Sigmoid colon (tissue), 7 donors: ENCODE data around the gene P2RX4. TPM values are rescaled to one million over a fixed set of nuclear protein-coding genes. Genes with fewer than 3 reads are reported as not detected.
A peak's percentile ranks its signal among the peaks of the same experiment; 100 is the strongest.

Experiments
- DNase-seq: peaks from one replicate; pipeline ENCODE4 v3.0.0-alpha.2; 2019
- H3K27ac ChIP-seq, 4 donors: fragments of 200-600 bp; sonication (generic); one replicate each; pipeline ENCODE4 v1.5.1; 2016 to 2019; ENCODE audit warnings: mild to moderate bottlenecking in 1 of 4
- H3K27me3 ChIP-seq, 3 donors: fragments of 200-600 bp; sonication (generic); one replicate each; pipeline ENCODE4 v1.5.1; 2019; ENCODE audit warnings: mild to moderate bottlenecking in 1 of 3
- H3K36me3 ChIP-seq, 4 donors: fragments of 200-600 bp; sonication (generic); one replicate each; pipeline ENCODE4 v1.5.1; 2016 to 2019
- H3K4me1 ChIP-seq, 4 donors: fragments of 200-600 bp; sonication (generic); one replicate each; pipeline ENCODE4 v1.5.1; 2017 to 2019
- H3K4me3 ChIP-seq, 4 donors: fragments of 200-600 bp; sonication (generic); one replicate each; pipeline ENCODE4 v1.5.1; 2017 to 2019; ENCODE audit warnings: mild to moderate bottlenecking in 2 of 4, moderate library complexity in 1 of 4
- H3K9me3 ChIP-seq, 4 donors: fragments of 200-600 bp in 3 of 4; sonication (generic) in 3 of 4; one replicate each; pipeline versions ENCODE4 v1.5.1 to v1.6.1; 2013 to 2019
- CTCF ChIP-seq, 4 experiments: fragments of 450-650 bp in 3 of 4; fragments of 200-600 bp in 1 of 4; IDR thresholded peaks; one replicate each; pipeline ENCODE4 v1.5.1; 2016 to 2019; ENCODE audit warnings: antibody characterized with exemption in 4 of 4, mild to moderate bottlenecking in 3 of 4, moderate library complexity in 2 of 4
- EP300 ChIP-seq, 4 donors: sonication (generic); formaldehyde crosslinking; IDR thresholded peaks; one replicate each; pipeline ENCODE4 v1.6.1; 2017; ENCODE audit warnings: antibody characterized with exemption in 4 of 4
- POLR2A ChIP-seq, 2 donors: fragments of 450-650 bp; IDR thresholded peaks; one replicate each; pipeline ENCODE4 v1.6.1; 2016; ENCODE audit warnings: antibody characterized with exemption in 2 of 2, mild to moderate bottlenecking in 2 of 2, moderate library complexity in 2 of 2
- POLR2AphosphoS5 ChIP-seq, 4 donors: sonication (generic); formaldehyde crosslinking; IDR thresholded peaks; one replicate each; pipeline ENCODE4 v1.6.1; 2017; ENCODE audit warnings: antibody characterized with exemption in 4 of 4
- WGBS, 2 donors: extraction: QIAGEN DNeasy Blood & Tissue Kit; methylation state at CpG; one replicate each; pipeline ENCODE4 v1.1.7; 2013; 5-methylcytosine and 5-hydroxymethylcytosine counted together
- intact Hi-C: fragments of 100-400 bp; cut with DNase I; formaldehyde crosslinking; loops from one replicate; pipeline ENCODE4 v1.15.1; 2023
- polyA plus RNA-seq, 3 donors: library from polyadenylated mRNA; stranded (reverse); fragments of 200-250 nt; gene quantifications; one replicate each; pipeline ENCODE4 v1.2.3, GENCODE V29; 2013
- total RNA-seq, 4 donors: library from RNA; depleted of rRNA; stranded (reverse); fragments of >200 nt; gene quantifications; one replicate each; pipeline ENCODE4 v1.1.0, GENCODE V29; 2016
- donor health status: healthy with polysubstance abuse.
- donor health status: Bipolar disorder and iron deficiency.
- donor health status: healthy.

P2RX4 gene
- total and polyA plus RNA-seq, 7 donors: 26.0 to 84.4 (median 36.9) TPM

GRCh38 chr12:121216102-121216501 lies 6.2 kb downstream of the P2RX4 start:
- peak overlapping the region in 1 of 4 donors; percentile 1 for H3K27ac ChIP-seq
- H3K27me3 ChIP-seq: no peaks in the 10 kb centered on the region
- no peak overlapping the region for H3K4me3 ChIP-seq
- intact Hi-C loops: no loop called here
- H3K4me1 ChIP-seq: peaks cover 0 to 11% (median 10%) of the 10 kb centered on the region in 4 donors
- DNase-seq: no peak
- no peak for TF ChIP-seq POLR2AphosphoS5 (IDR thresholded peaks at IDR 0.05)
- TF ChIP-seq EP300 (IDR thresholded peaks at IDR 0.05): no peak
- no peak for TF ChIP-seq POLR2A (IDR thresholded peaks at IDR 0.05)
- no peak for TF ChIP-seq CTCF (IDR thresholded peaks at IDR 0.05)
- H3K36me3 ChIP-seq: peaks cover 0 to 17% (median 4%) of the 10 kb centered on the region in 4 donors
- WGBS, 2 donors: 88 to 95% methylated on average over 4 of the region's 4 CpGs
- no peaks in the 10 kb centered on the region for H3K9me3 ChIP-seq

GRCh38 chr12:121217063-121217462 lies 7.1 kb downstream of the P2RX4 start:
- H3K4me3 ChIP-seq: no peak overlapping the region
- WGBS, 2 donors: 18 to 70% methylated on average over 8 of the region's 8 CpGs
- H3K27ac ChIP-seq: no peak overlapping the region
- H3K9me3 ChIP-seq: no peaks in the 10 kb centered on the region
- TF ChIP-seq POLR2A (IDR thresholded peaks at IDR 0.05) (no peak), POLR2AphosphoS5 (IDR thresholded peaks at IDR 0.05) (no peak), CTCF (IDR thresholded peaks at IDR 0.05) (no peak), EP300 (IDR thresholded peaks at IDR 0.05) (no peak)
- no peaks in the 10 kb centered on the region for H3K27me3 ChIP-seq
- H3K4me1 ChIP-seq: peaks cover 0 to 8% (median 7%) of the 10 kb centered on the region in 4 donors
- peaks cover 3 to 25% (median 4%) of the 10 kb centered on the region in 4 donors for H3K36me3 ChIP-seq
- intact Hi-C loops: no loop called here
- DNase-seq: no peak

GRCh38 chr12:121217761-121218160 lies 7.8 kb downstream of the P2RX4 start:
- no peak overlapping the region for H3K27ac ChIP-seq
- H3K4me1 ChIP-seq: peaks cover 0 to 8% (median 7%) of the 10 kb centered on the region in 4 donors
- no peak for DNase-seq
- H3K27me3 ChIP-seq: no peaks in the 10 kb centered on the region
- H3K36me3 ChIP-seq: peaks cover 4 to 29% (median 5%) of the 10 kb centered on the region in 4 donors
- 19 to 76% methylated on average over 5 of the region's 5 CpGs for WGBS, 2 donors
- TF ChIP-seq POLR2A (IDR thresholded peaks at IDR 0.05) (no peak), EP300 (IDR thresholded peaks at IDR 0.05) (no peak), CTCF (IDR thresholded peaks at IDR 0.05) (no peak), POLR2AphosphoS5 (IDR thresholded peaks at IDR 0.05) (no peak)
- intact Hi-C loops: no loop called here
- no peaks in the 10 kb centered on the region for H3K9me3 ChIP-seq
- H3K4me3 ChIP-seq: no peak overlapping the region

- H3K4me3 ChIP-seq: no peak overlapping the region
- peaks cover 0 to 37% (median 9%) of the 10 kb centered on the region in 4 donors for H3K36me3 ChIP-seq
- TF ChIP-seq CTCF (IDR thresholded peaks at IDR 0.05) (no peak), EP300 (IDR thresholded peaks at IDR 0.05) (no peak), POLR2AphosphoS5 (IDR thresholded peaks at IDR 0.05) (no peak), POLR2A (IDR thresholded peaks at IDR 0.05) (no peak)
- no peak for DNase-seq
- H3K4me1 ChIP-seq: peaks cover 0 to 8% (median 7%) of the 10 kb centered on the region in 4 donors
- H3K27ac ChIP-seq: no peak overlapping the region
- intact Hi-C loops: no loop called here
- WGBS, 2 donors: 52 to 82% methylated on average over 18 of the region's 18 CpGs
- no peaks in the 10 kb centered on the region for H3K9me3 ChIP-seq
- H3K27me3 ChIP-seq: no peaks in the 10 kb centered on the region
Observed at GRCh38 chr12:121218588-121219352, 8.8 kb downstream of the P2RX4 start.
